H1 (cell line): Measurements from ENCODE around the gene RGP1. TPM values are rescaled to one million over a fixed set of nuclear protein-coding genes. Genes with fewer than 3 reads are reported as not detected.

Source experiments
- CTCF ChIA-PET: fragments of 300-600 bp; sonication (Branson Sonifier 250); formaldehyde crosslinking; loops from one replicate; lab custom pipeline; 2021; ENCODE audit not compliant: partially characterized antibody; lab: Charles Lee
- POLR2A ChIA-PET: fragments of 300-600 bp; sonication (Branson Sonifier 250); formaldehyde crosslinking; loops from one replicate; lab custom pipeline; 2021; ENCODE audit warnings: inconsistent platforms; ENCODE audit not compliant: partially characterized antibody; lab: Charles Lee
- DNase-seq, 2 experiments: peaks; one replicate each; pipeline versions ENCODE4 v3.0.0 to v3.0.0-alpha.2; 2010 to 2022; ENCODE audit warnings: low spot score in 2 of 2, low read depth in 1 of 2, mixed read lengths in 1 of 2
- FAIRE-seq: peaks from 2 replicates; lab custom pipeline; 2011; peaks lifted over from hg19 to GRCh38; lab: Jason Lieb, UNC
- H2AFZ ChIP-seq: 2 replicates; pipeline ENCODE4 v1.8.1; 2012; ENCODE audit warnings: low read length, inconsistent platforms
- H2AK5ac ChIP-seq: 2 replicates; pipeline ENCODE4 v1.6.1; 2013; ENCODE audit warnings: low read depth, low read length
- H2BK120ac ChIP-seq: replicated peaks from 2 replicates; pipeline ENCODE3; 2013; ENCODE audit warnings: low read depth, low read length, inconsistent platforms
- H2BK12ac ChIP-seq: 2 replicates; pipeline ENCODE4 v1.6.1; 2013; ENCODE audit warnings: low read depth, low read length
- H2BK15ac ChIP-seq: 2 replicates; pipeline ENCODE4 v1.6.1; 2013; ENCODE audit warnings: low read length
- H2BK20ac ChIP-seq: 2 replicates; pipeline ENCODE4 v1.6.1; 2013; ENCODE audit warnings: low read length
- H2BK5ac ChIP-seq: 2 replicates; pipeline ENCODE4 v1.6.1; 2013; ENCODE audit warnings: low read depth, low read length
- H3K14ac ChIP-seq: 2 replicates; pipeline ENCODE4 v1.6.1; 2013; ENCODE audit warnings: inconsistent platforms; ENCODE audit not compliant: insufficient read length
- H3K18ac ChIP-seq: 2 replicates; pipeline ENCODE4 v1.6.1; 2013; ENCODE audit warnings: low read length; ENCODE audit errors: extremely low read depth
- H3K23ac ChIP-seq: 2 replicates; pipeline ENCODE4 v1.6.1; 2013; ENCODE audit warnings: inconsistent platforms; ENCODE audit not compliant: insufficient read length
- H3K23me2 ChIP-seq: 2 replicates; pipeline ENCODE4 v1.6.1; 2013; ENCODE audit warnings: low read depth, low read length
- H3K27ac ChIP-seq: 2 replicates; pipeline ENCODE4 v1.6.1; 2011; ENCODE audit warnings: low read depth, low read length, inconsistent platforms
- H3K27me3 ChIP-seq, 4 experiments: replicated peaks in 1 of 4; 1 replicate in 1 of 4; 2 replicates in 3 of 4; pipeline versions ENCODE4 v1.6.1 to v1.8.1; 2011 to 2013; ENCODE audit warnings: low read length in 3 of 4, mild to moderate bottlenecking in 3 of 4, inconsistent platforms in 2 of 4, mixed read lengths in 2 of 4, moderate library complexity in 1 of 4; ENCODE audit not compliant: control insufficient read depth in 3 of 4, insufficient read depth in 3 of 4; ENCODE audit errors: extremely low read depth in 1 of 4
- H3K36me3 ChIP-seq, 4 experiments: 2 replicates each; pipeline versions ENCODE4 v1.6.1 to v1.8.1; 2011 to 2013; ENCODE audit warnings: mild to moderate bottlenecking in 4 of 4, low read length in 3 of 4, moderate library complexity in 2 of 4, control low read depth in 1 of 4, inconsistent platforms in 1 of 4; ENCODE audit not compliant: insufficient read depth in 4 of 4, control insufficient read depth in 2 of 4
- H3K4ac ChIP-seq: replicated peaks from 2 replicates; pipeline ENCODE3; 2013; ENCODE audit warnings: low read length, low read depth, mixed read lengths, inconsistent platforms; ENCODE audit not compliant: insufficient read length
- H3K4me1 ChIP-seq, 4 experiments: replicated peaks in 1 of 4; 1 replicate in 1 of 4; 2 replicates in 3 of 4; pipeline versions ENCODE4 v1.6.1 to v1.8.1; 2011 to 2013; ENCODE audit warnings: low read length in 3 of 4, inconsistent platforms in 2 of 4, mixed read lengths in 1 of 4; ENCODE audit not compliant: insufficient read depth in 4 of 4, control insufficient read depth in 3 of 4
- H3K4me2 ChIP-seq, 2 experiments: 2 replicates each; pipeline versions ENCODE4 v1.6.1 to v1.8.1; 2011 to 2013; ENCODE audit warnings: low read depth in 2 of 2, low read length in 2 of 2, control low read depth in 1 of 2, inconsistent platforms in 1 of 2, mild to moderate bottlenecking in 1 of 2; ENCODE audit not compliant: insufficient read depth in 1 of 2
- H3K4me3 ChIP-seq, 4 experiments: fragments of 200-600, 300-600 bp in 1 of 4; sonication (generic), shearing (Covaris generic), sonication (Bioruptor Twin) in 1 of 4; 2 replicates each; pipeline versions ENCODE4 v1.5.1 to v1.8.1; 2011 to 2016; ENCODE audit warnings: low read length in 4 of 4, low read depth in 3 of 4, control low read depth in 2 of 4, inconsistent platforms in 2 of 4, mild to moderate bottlenecking in 2 of 4, mixed read lengths in 1 of 4, moderate library complexity in 1 of 4; ENCODE audit not compliant: insufficient read depth in 2 of 4; ENCODE audit errors: extremely low read depth in 1 of 4
- H3K56ac ChIP-seq: replicated peaks from 2 replicates; pipeline ENCODE3; 2013; ENCODE audit warnings: low read depth, mild to moderate bottlenecking, mixed read lengths, low read length, inconsistent platforms; ENCODE audit not compliant: insufficient read length
- H3K79me1 ChIP-seq: 2 replicates; pipeline ENCODE4 v1.6.1; 2013; ENCODE audit warnings: low read depth, low read length, control low read depth
- H3K79me2 ChIP-seq, 2 experiments: 2 replicates each; pipeline versions ENCODE4 v1.6.1 to v1.8.1; 2012 to 2013; ENCODE audit warnings: low read length in 2 of 2, mild to moderate bottlenecking in 2 of 2, inconsistent platforms in 1 of 2; ENCODE audit not compliant: insufficient read depth in 2 of 2, control insufficient read depth in 1 of 2
- H3K9ac ChIP-seq, 4 experiments: replicated peaks in 1 of 4; 1 replicate in 1 of 4; 2 replicates in 3 of 4; pipeline versions ENCODE4 v1.6.1 to v1.8.1; 2011 to 2013; ENCODE audit warnings: low read depth in 3 of 4, low read length in 3 of 4, control low read depth in 2 of 4, mild to moderate bottlenecking in 2 of 4, moderate library complexity in 2 of 4, inconsistent platforms in 1 of 4; ENCODE audit errors: extremely low read depth in 1 of 4
- H3K9me3 ChIP-seq, 2 experiments: 2 replicates each; pipeline versions ENCODE4 v1.6.1 to v1.8.1; 2012 to 2013; ENCODE audit warnings: mild to moderate bottlenecking in 2 of 2, moderate library complexity in 2 of 2, control low read depth in 1 of 2, inconsistent platforms in 1 of 2, low read depth in 1 of 2, low read length in 1 of 2, mixed read lengths in 1 of 2; ENCODE audit not compliant: insufficient read depth in 2 of 2
- H4K20me1 ChIP-seq, 2 experiments: replicated peaks in 1 of 2; 2 replicates each; pipeline versions ENCODE3 to v1.8.1; 2011 to 2013; ENCODE audit warnings: inconsistent platforms in 2 of 2, low read length in 2 of 2, mild to moderate bottlenecking in 1 of 2; ENCODE audit not compliant: insufficient read depth in 2 of 2, control insufficient read depth in 1 of 2
- H4K5ac ChIP-seq: 2 replicates; pipeline ENCODE4 v1.6.1; 2013; ENCODE audit warnings: low read length, low read depth, mixed read lengths, inconsistent platforms; ENCODE audit not compliant: insufficient read length
- H4K8ac ChIP-seq: 2 replicates; pipeline ENCODE4 v1.8.0; 2013; ENCODE audit warnings: mild to moderate bottlenecking, moderate library complexity, low read length, inconsistent platforms; ENCODE audit not compliant: insufficient read depth; ENCODE audit errors: extremely low read depth
- H4K91ac ChIP-seq: replicated peaks from 2 replicates; pipeline ENCODE3; 2013; ENCODE audit warnings: low read length, mixed read lengths, inconsistent platforms; ENCODE audit not compliant: insufficient read length
- CHD1 ChIP-seq: IDR thresholded peaks from 2 replicates; pipeline ENCODE4 v1.6.1; 2012; ENCODE audit warnings: low read depth, low read length, improper control_type of control experiment
- CTCF ChIP-seq, 3 experiments: IDR thresholded peaks; 1 replicate in 2 of 3; 2 replicates in 1 of 3; pipeline versions ENCODE4 v1.5.1 to v1.6.1; 2011; ENCODE audit warnings: low read length in 3 of 3, mild to moderate bottlenecking in 3 of 3, inconsistent platforms in 2 of 3, low read depth in 1 of 3, moderate library complexity in 1 of 3; ENCODE audit not compliant: insufficient read depth in 1 of 3; ENCODE audit errors: control extremely low read depth in 1 of 3
- EP300 ChIP-seq, 2 experiments: IDR thresholded peaks; 1 replicate in 1 of 2; 2 replicates in 1 of 2; pipeline ENCODE4 v1.6.1; 2011 to 2012; ENCODE audit warnings: low read depth in 2 of 2, low read length in 2 of 2, mild to moderate bottlenecking in 2 of 2, borderline replicate concordance in 1 of 2, inconsistent platforms in 1 of 2, moderate library complexity in 1 of 2
- HDAC2 ChIP-seq, 2 experiments: fragments of 300-600 bp in 1 of 2; sonication (generic) in 1 of 2; IDR thresholded peaks; 2 replicates each; pipeline ENCODE4 v1.6.1; 2011 to 2012; ENCODE audit warnings: low read depth in 2 of 2, low read length in 2 of 2, mild to moderate bottlenecking in 2 of 2, moderate library complexity in 2 of 2, borderline replicate concordance in 1 of 2, inconsistent platforms in 1 of 2
- KDM5A ChIP-seq: fragments of 200-600 bp; IDR thresholded peaks from 2 replicates; pipeline ENCODE4 v1.7.1; 2012; ENCODE audit warnings: mild to moderate bottlenecking, low read length, inconsistent platforms, mixed read lengths
- MAFK ChIP-seq: IDR thresholded peaks from 2 replicates; pipeline ENCODE4 v1.6.1; 2012; ENCODE audit warnings: low read depth, mild to moderate bottlenecking, improper control_type of control experiment, low read length
- NRF1 ChIP-seq: IDR thresholded peaks from 2 replicates; pipeline ENCODE4 v1.6.1; 2011; ENCODE audit warnings: mild to moderate bottlenecking, low read depth, low read length, improper control_type of control experiment
- RFX5 ChIP-seq: IDR thresholded peaks from 2 replicates; pipeline ENCODE4 v1.6.1; 2011; ENCODE audit warnings: low read depth, low read length, improper control_type of control experiment, borderline replicate concordance
- RNF2 ChIP-seq: fragments of 200-900, 300-1000 bp; sonication (generic); IDR thresholded peaks from 2 replicates; pipeline ENCODE4 v1.7.1; 2016; ENCODE audit warnings: borderline replicate concordance, low read depth, mild to moderate bottlenecking, antibody characterized with exemption, low read length; ENCODE audit not compliant: poor library complexity, severe bottlenecking; ENCODE audit errors: missing control alignments
- YY1 ChIP-seq: IDR thresholded peaks from 2 replicates; pipeline ENCODE4 v1.6.1; 2011; ENCODE audit warnings: low read depth, mild to moderate bottlenecking, low read length
- WGBS, 2 experiments: shearing (Covaris generic) in 1 of 2; methylation state at CpG; one replicate each; pipeline versions ENCODE4 v1.1.6 to v1.1.7; 2013 to 2015; ENCODE audit warnings: low lambda C conversion rate in 2 of 2, mixed read lengths in 2 of 2, inconsistent platforms in 1 of 2, low coverage in 1 of 2, missing lambda C conversion rate in 1 of 2; ENCODE audit not compliant: insufficient replicate concordance in 2 of 2, insufficient coverage in 1 of 2, insufficient read length in 1 of 2; ENCODE audit errors: extremely low coverage in 1 of 2, missing lambda C conversion rate in 1 of 2; 5-methylcytosine and 5-hydroxymethylcytosine counted together
- polyA plus RNA-seq, 7 experiments: library from polyadenylated mRNA; depleted of rRNA in 3 of 7; stranded (reverse) in 5 of 7; unstranded in 2 of 7; fragments of >200 nt in 5 of 7; fragments of 200-250 nt in 2 of 7; gene quantifications; 1 replicate in 5 of 7; 2 replicates in 1 of 7; 4 replicates in 1 of 7; pipeline versions ENCODE4 v1.2.1 to v1.2.3, GENCODE V29; 2011 to 2013; ENCODE audit warnings: missing spikeins in 2 of 7, mixed read lengths in 2 of 7
- total RNA-seq: library from RNA; stranded (reverse); fragmentation: NEBNext Ultra II Directional; extraction: Animal tissue kit (Norgen Biotek cat#: 25700); gene quantifications from 2 replicates; pipeline ENCODE4 v1.2.1, GENCODE V29; 2021

The RGP1 gene
- total and polyA plus RNA-seq, 2 of the 8 experiments (the other 6 are each of a cell fraction or from before 2014, with no cell fraction given) = 11.8 to 22.7 TPM

- peaks cover 32 to 89% (median 71%) of the 10 kb centered on the region in 4 experiments for H3K36me3 ChIP-seq
- ChIA-PET CTCF (interaction anchor here (0.7 to 13.1 kb wide), 7 partner anchors 9 to 62 kb away, joined by 3 to 199 read pairs (median 4); partner anchors contain the start of genes ARHGEF39 and TPM2), POLR2A (interaction anchor here (0.6 to 4.1 kb wide), 3 partner anchors 19 to 61 kb away, joined by 3 to 19 read pairs (median 3); no protein-coding TSS in a partner anchor)
These were observed 40.9 kb upstream of the RGP1 start for GRCh38 chr9:35708146-35708545.

More at GRCh38 chr9:35708146-35708545, 40.9 kb upstream of the RGP1 start:
- no peak overlapping the region; a peak in 1 of 7 replicates for H3K9ac ChIP-seq
- no peak overlapping the region for H2AFZ ChIP-seq
- no peak for DNase-seq
- H3K4ac ChIP-seq = no peak overlapping the region
- 96% methylated on average over 4 of the region's 4 CpGs; no CpG with 5 or more reads in 1 of the 2 experiments for WGBS, 2 experiments
- FAIRE-seq = no peak
- H3K27me3 ChIP-seq = no peaks in the 10 kb centered on the region
- no peak overlapping the region for H2BK12ac ChIP-seq
- H3K9me3 ChIP-seq = no peaks in the 10 kb centered on the region
- H2BK15ac ChIP-seq = no peak overlapping the region
- H4K20me1 ChIP-seq = peaks cover 0 to 8% of the 10 kb centered on the region in 2 experiments
- TF ChIP-seq CHD1 (no peak), CTCF (IDR thresholded peaks at IDR 0.05; ENCODE audit: control extremely low read depth in 1 of 3, insufficient read depth in 1 of 3, low read depth in 1 of 3, low read length in 3 of 3) (no peak), EP300 (IDR thresholded peaks at IDR 0.05; ENCODE audit: borderline replicate concordance in 1 of 2, low read depth in 2 of 2, low read length in 2 of 2) (no peak), MAFK (no peak), NRF1 (no peak), RFX5 (no peak), YY1 (no peak), KDM5A (no peak), HDAC2 (IDR thresholded peaks at IDR 0.05; ENCODE audit: borderline replicate concordance in 1 of 2, low read depth in 2 of 2, low read length in 2 of 2) (no peak), RNF2 (no peak)
- TF ChIP-seq, all 59 proteins: peak for 0
- Histone ChIP-seq H2BK5ac (no peak overlapping the region), H3K23me2 (no peaks in the 10 kb centered on the region), H3K56ac (no peak overlapping the region), H3K14ac (no peak overlapping the region), H3K4me2 (no peak overlapping the region), H3K79me1 (no peaks in the 10 kb centered on the region), H3K4me1 (no peaks in the 10 kb centered on the region), H3K4me3 (no peak overlapping the region), H2BK20ac (no peak overlapping the region), H4K5ac (no peak overlapping the region), H4K8ac (no peak overlapping the region), H2AK5ac (no peak overlapping the region), H2BK120ac (no peak overlapping the region), H3K23ac (no peak overlapping the region), H3K27ac (no peak overlapping the region), H3K79me2 (no peaks in the 10 kb centered on the region), H4K91ac (no peak overlapping the region), H3K18ac (no peak overlapping the region)
